IMR-90 (cell line): ENCODE measurements around the gene ANKRD33B. TPM values are rescaled to one million over a fixed set of nuclear protein-coding genes. Genes with fewer than 3 reads are reported as not detected.

Experiments
- ATAC-seq: fragments of 200-7000 bp; cut with Tn5 transposase; 2 replicates; pipeline ENCODE4 v1.9.1; 2020; ENCODE audit warnings: low read depth, mild to moderate bottlenecking, moderate library complexity
- Bru-seq: library from RNA; stranded (reverse); fragments of 400-500 nt; gene quantifications from one replicate; lab custom pipeline; 2021; lab: Mats Ljungman, UMichigan
- BruChase-seq, 2 experiments: library from RNA; stranded (reverse); fragments of 400-500 nt; gene quantifications; one replicate each; lab custom pipeline; 2021; lab: Mats Ljungman, UMichigan
- BruUV-seq: library from RNA; stranded (reverse); fragments of 400-500 nt; replicated peaks from 2 replicates; lab custom pipeline; 2021; lab: Mats Ljungman, UMichigan
- CTCF ChIA-PET: fragments of 300-600 bp; formaldehyde crosslinking; extraction: SDS; loops from one replicate; lab custom pipeline; 2021; ENCODE audit warnings: antibody characterized with exemption; lab: Yijun Ruan, JAX
- POLR2A ChIA-PET: fragments of 300-600 bp; sonication (Branson Sonifier 250); formaldehyde crosslinking; loops from one replicate; lab custom pipeline; 2022; ENCODE audit warnings: antibody characterized with exemption; ENCODE audit not compliant: unreplicated experiment; lab: Charles Lee
- DNase-seq: peaks from one replicate; pipeline ENCODE4 v3.0.0; 2013
- H2AFZ ChIP-seq: replicated peaks from 2 replicates; pipeline ENCODE3; 2013; ENCODE audit warnings: low read length, mild to moderate bottlenecking; ENCODE audit not compliant: poor library complexity
- H2AK5ac ChIP-seq: 2 replicates; pipeline ENCODE4 v1.6.1; 2013; ENCODE audit warnings: low read depth, low read length, inconsistent platforms
- H2AK9ac ChIP-seq: replicated peaks from 2 replicates; pipeline ENCODE3; 2013; ENCODE audit warnings: mild to moderate bottlenecking, low read depth, low read length, moderate library complexity; ENCODE audit not compliant: poor library complexity
- H2BK120ac ChIP-seq: 2 replicates; pipeline ENCODE4 v1.6.1; 2013; ENCODE audit warnings: low read depth, low read length, inconsistent platforms
- H2BK15ac ChIP-seq: 3 replicates; pipeline ENCODE4 v1.6.1; 2013; ENCODE audit warnings: low read depth, low read length, inconsistent platforms
- H2BK20ac ChIP-seq: 2 replicates; pipeline ENCODE4 v1.6.1; 2013; ENCODE audit warnings: low read depth, mild to moderate bottlenecking, inconsistent platforms, low read length, moderate library complexity
- H2BK5ac ChIP-seq: 2 replicates; pipeline ENCODE4 v1.6.1; 2013; ENCODE audit warnings: mild to moderate bottlenecking, low read depth, low read length, inconsistent platforms; ENCODE audit not compliant: poor library complexity, severe bottlenecking
- H3K14ac ChIP-seq: replicated peaks from 2 replicates; pipeline ENCODE4 v1.6.1; 2013; ENCODE audit warnings: low read depth, low read length, inconsistent platforms
- H3K18ac ChIP-seq: 2 replicates; pipeline ENCODE4 v1.6.1; 2013; ENCODE audit warnings: low read depth, low read length, control low read depth
- H3K23ac ChIP-seq: 2 replicates; pipeline ENCODE4 v1.6.1; 2013; ENCODE audit warnings: low read depth, low read length, inconsistent platforms
- H3K27ac ChIP-seq: 2 replicates; pipeline ENCODE4 v1.5.1; 2013; ENCODE audit warnings: mild to moderate bottlenecking, control low read depth, low read length; ENCODE audit not compliant: insufficient read depth
- H3K27me3 ChIP-seq: 2 replicates; pipeline ENCODE4 v1.6.1; 2013; ENCODE audit warnings: low read length; ENCODE audit not compliant: control insufficient read depth, insufficient read depth
- H3K36me3 ChIP-seq: 2 replicates; pipeline ENCODE4 v1.6.1; 2013; ENCODE audit warnings: low read length, mixed read lengths; ENCODE audit not compliant: control insufficient read depth, insufficient read depth
- H3K4ac ChIP-seq: 2 replicates; pipeline ENCODE4 v1.6.1; 2013; ENCODE audit warnings: low read depth, low read length, inconsistent platforms
- H3K4me1 ChIP-seq: 2 replicates; pipeline ENCODE4 v1.6.1; 2013; ENCODE audit warnings: low read length, mixed read lengths; ENCODE audit not compliant: control insufficient read depth, insufficient read depth
- H3K4me2 ChIP-seq: 2 replicates; pipeline ENCODE4 v1.6.1; 2013; ENCODE audit warnings: low read depth, mild to moderate bottlenecking, control low read depth, low read length, moderate library complexity
- H3K4me3 ChIP-seq: 2 replicates; pipeline ENCODE4 v1.5.1; 2013; ENCODE audit warnings: low read depth, mild to moderate bottlenecking, control low read depth, low read length, moderate library complexity; ENCODE audit not compliant: insufficient read depth
- H3K56ac ChIP-seq: 2 replicates; pipeline ENCODE4 v1.6.1; 2013; ENCODE audit warnings: low read length, inconsistent platforms; ENCODE audit not compliant: insufficient read depth; ENCODE audit errors: extremely low read depth
- H3K79me1 ChIP-seq, 2 experiments: 2 replicates each; pipeline ENCODE4 v1.6.1; 2013; ENCODE audit warnings: low read length in 2 of 2, inconsistent platforms in 1 of 2, low read depth in 1 of 2
- H3K9ac ChIP-seq: 2 replicates; pipeline ENCODE4 v1.6.1; 2013; ENCODE audit warnings: low read depth, low read length, control low read depth
- H3K9me1 ChIP-seq: 2 replicates; pipeline ENCODE4 v1.6.1; 2013; ENCODE audit warnings: low read length, inconsistent platforms; ENCODE audit not compliant: insufficient read depth
- H3K9me3 ChIP-seq: 2 replicates; pipeline ENCODE4 v1.6.1; 2013; ENCODE audit warnings: low read length; ENCODE audit not compliant: control insufficient read depth, insufficient read depth
- H4K20me1 ChIP-seq: 2 replicates; pipeline ENCODE4 v1.6.1; 2013; ENCODE audit warnings: low read length, inconsistent platforms; ENCODE audit not compliant: insufficient read depth
- H4K5ac ChIP-seq: 2 replicates; pipeline ENCODE4 v1.6.1; 2013; ENCODE audit warnings: mild to moderate bottlenecking, low read depth, low read length, control low read depth
- H4K8ac ChIP-seq, 2 experiments: 2 replicates each; pipeline ENCODE4 v1.6.1; 2013; ENCODE audit warnings: low read depth in 2 of 2, low read length in 2 of 2, control low read depth in 1 of 2, inconsistent platforms in 1 of 2
- H4K91ac ChIP-seq: 2 replicates; pipeline ENCODE4 v1.6.1; 2013; ENCODE audit warnings: low read depth, low read length, inconsistent platforms; ENCODE audit not compliant: insufficient read depth
- CEBPB ChIP-seq: IDR thresholded peaks from 2 replicates; pipeline ENCODE4 v1.6.1; 2012; ENCODE audit warnings: low read depth, low read length, improper control_type of control experiment
- CHD1 ChIP-seq: IDR thresholded peaks from 2 replicates; pipeline ENCODE4 v1.6.1; 2012; ENCODE audit warnings: low read depth, low read length, improper control_type of control experiment
- ELK1 ChIP-seq: fragments of 150-350 bp; IDR thresholded peaks from 2 replicates; pipeline ENCODE4 v1.6.1; 2016; ENCODE audit warnings: low read depth, mild to moderate bottlenecking, low read length, moderate library complexity, borderline replicate concordance
- FOS ChIP-seq: fragments of 150-350 bp; IDR thresholded peaks from 2 replicates; pipeline ENCODE4 v1.6.1; 2016; ENCODE audit warnings: low read depth, low read length
- MAZ ChIP-seq: IDR thresholded peaks from 2 replicates; pipeline ENCODE4 v1.6.1; 2012; ENCODE audit warnings: low read depth, mild to moderate bottlenecking, low read length, improper control_type of control experiment, moderate library complexity, borderline replicate concordance
- MXI1 ChIP-seq: IDR thresholded peaks from 2 replicates; pipeline ENCODE4 v1.6.1; 2012; ENCODE audit warnings: low read depth, mild to moderate bottlenecking, low read length, moderate library complexity, borderline replicate concordance
- NFE2L2 ChIP-seq: fragments of 150-350 bp; IDR thresholded peaks from 2 replicates; pipeline ENCODE4 v1.6.1; 2016; ENCODE audit warnings: low read depth, mild to moderate bottlenecking, low read length
- POLR2A ChIP-seq: IDR thresholded peaks from 2 replicates; pipeline ENCODE4 v1.6.1; 2012; ENCODE audit warnings: mild to moderate bottlenecking, low read depth, low read length
- RAD21 ChIP-seq: IDR thresholded peaks from 2 replicates; pipeline ENCODE4 v1.6.1; 2012; ENCODE audit warnings: low read length, improper control_type of control experiment
- RCOR1 ChIP-seq: IDR thresholded peaks from 2 replicates; pipeline ENCODE4 v1.6.1; 2012; ENCODE audit warnings: mild to moderate bottlenecking, low read length, improper control_type of control experiment; ENCODE audit not compliant: insufficient replicate concordance
- RFX5 ChIP-seq: IDR thresholded peaks from 2 replicates; pipeline ENCODE4 v1.8.0; 2012; ENCODE audit warnings: low read depth, mild to moderate bottlenecking, low read length, moderate library complexity
- SMC3 ChIP-seq: fragments of 150-350 bp; IDR thresholded peaks from 2 replicates; pipeline ENCODE4 v1.6.1; 2016; ENCODE audit warnings: low read depth, mild to moderate bottlenecking, antibody characterized with exemption, low read length, moderate library complexity
- USF2 ChIP-seq: fragments of 150-350 bp; IDR thresholded peaks from 2 replicates; pipeline ENCODE4 v1.6.1; 2017; ENCODE audit warnings: mild to moderate bottlenecking, antibody characterized with exemption, low read length, low read depth
- WGBS, 2 experiments: methylation state at CpG; one replicate each; pipeline versions ENCODE4 v1.1.5 to v1.1.7; 2013; ENCODE audit warnings: missing lambda C conversion rate in 2 of 2; ENCODE audit not compliant: insufficient read length in 1 of 2; ENCODE audit errors: extremely low coverage in 2 of 2; 5-methylcytosine and 5-hydroxymethylcytosine counted together
- dilution Hi-C: fragments of 300-500 bp; cut with HindIII; formaldehyde crosslinking; loops from one replicate; pipeline ENCODE4 v1.14.3; 2018; ENCODE audit warnings: low sequenced_read_pairs; ENCODE audit not compliant: unreplicated experiment
- in situ Hi-C: fragments of 300-500 bp; cut with MboI; formaldehyde crosslinking; loops from 3 replicates; pipeline ENCODE4 v1.14.3; 2019; ENCODE audit warnings: low sequenced_read_pairs, inconsistent platforms, mixed read lengths
- intact Hi-C: fragments of 100-400 bp; cut with micrococcal nuclease; formaldehyde crosslinking; loops from 2 replicates; pipeline ENCODE4 v1.10.0; 2022
- long read RNA-seq: library from polyadenylated mRNA; unstranded; transcript quantifications from one replicate; pipeline ENCODE4 v2.0.0, GENCODE V29; 2021; ENCODE audit not compliant: unreplicated experiment
- polyA plus RNA-seq, 3 experiments: library from polyadenylated mRNA; depleted of rRNA; stranded (reverse); fragments of >200 nt; gene quantifications; 2 replicates each; pipeline ENCODE4 v1.2.3, GENCODE V29; 2012; ENCODE audit warnings: low replicate concordance in 1 of 3
- total RNA-seq: library from RNA; depleted of rRNA; stranded (reverse); fragments of >200 nt; gene quantifications from 2 replicates; pipeline ENCODE4 v1.2.3, GENCODE V29; 2012; rRNA removed

ANKRD33B gene
- total RNA-seq, result 2.5 and 2.8 TPM in 2 replicates
- 3.3 and 3.8 TPM in 2 replicates for polyA plus RNA-seq (2012; rRNA removed)
- polyA plus RNA-seq (2012; cell fraction: cytosol; rRNA removed), result 2.2 and 3.2 TPM in 2 replicates
- 13.5 and 13.8 TPM in 2 replicates for polyA plus RNA-seq (2012; cell fraction: nucleus; rRNA removed; ENCODE audit: low replicate concordance)
- percentile 92 among the genes with signal in this experiment for Bru-seq, nascent RNA
- percentile 92 among the genes with signal in this experiment for BruChase-seq, experiment 1, labeled RNA remaining after a 6-hour chase
- BruChase-seq, experiment 2, labeled RNA remaining after a 2-hour chase, result percentile 88 among the genes with signal in this experiment
- long read RNA-seq, full-length matches to known transcripts, result 3 of 22 reads
- long read RNA-seq, partial matches to known transcripts, result 2 of 22 reads
- long read RNA-seq, other reads (novel, unspliced or antisense), result 17 of 22 reads

- peak within 1 kb of the TSS; percentile 70 for H3K14ac ChIP-seq
- H2BK5ac ChIP-seq, result peak within 1 kb of the TSS; percentile 77
- H3K4me3 ChIP-seq, result peak within 1 kb of the TSS; percentile 99
- peak within 1 kb of the TSS; percentile 76 for H4K91ac ChIP-seq
- in situ Hi-C loops, result loop anchor here (25.0 kb wide), 1 partner anchor 102 kb away; no protein-coding TSS in a partner anchor
- peak within 1 kb of the TSS; percentile 90 for H2AFZ ChIP-seq
- ATAC-seq, result peak; percentile 80
- H3K36me3 ChIP-seq, result no peaks in the 10 kb centered on the region
- peak within 1 kb of the TSS; percentile 95 for H3K23ac ChIP-seq
- intact Hi-C loops, result loop anchor here (1.0 kb wide), 2 partner anchors 64 to 110 kb away; no protein-coding TSS in a partner anchor
- H3K4ac ChIP-seq, result peak within 1 kb of the TSS; percentile 82
- peak within 1 kb of the TSS; percentile 84 for H2BK120ac ChIP-seq
- peak within 1 kb of the TSS; percentile 86 for H3K27ac ChIP-seq
- no peaks in the 10 kb centered on the region for H3K9me3 ChIP-seq
- peak within 1 kb of the TSS; percentile 28 to 65; a peak in 1 of 4 replicates for H4K8ac ChIP-seq
- peaks cover 40% of the 10 kb centered on the region; the same call in 1 of the 2 replicates for H4K20me1 ChIP-seq
- peak within 1 kb of the TSS; percentile 86; the same call in 1 of the 2 replicates for H3K18ac ChIP-seq
- no TSS peak for BruUV-seq
- H3K9ac ChIP-seq, result peak within 1 kb of the TSS; percentile 89
- H3K56ac ChIP-seq, result peak within 1 kb of the TSS; percentile 49; the same call in 1 of the 2 replicates
- CTCF ChIA-PET, result no interaction called here
- H3K79me1 ChIP-seq, result peaks cover 16 to 56% of the 10 kb centered on the region in 2 experiments; a peak in 3 of 4 replicates
- H3K9me1 ChIP-seq, result peaks cover 18% of the 10 kb centered on the region
- peak; percentile 63 for DNase-seq
- H2BK20ac ChIP-seq, result peak within 1 kb of the TSS; percentile 10; the same call in 1 of the 2 replicates
- H3K4me2 ChIP-seq, result peak within 1 kb of the TSS; percentile 86
- POLR2A ChIA-PET, result interaction anchor here (1.1 kb wide), 1 partner anchor 13 kb away, joined by 6 read pairs; no protein-coding TSS in a partner anchor
- 0% methylated on average over 77 of the region's 119 CpGs; no CpG with 5 or more reads in 1 of the 2 experiments for WGBS, 2 experiments
- H3K4me1 ChIP-seq, result peaks cover 28% of the 10 kb centered on the region
- peak within 1 kb of the TSS; percentile 44; the same call in 2 of the 3 replicates for H2BK15ac ChIP-seq
- no peaks in the 10 kb centered on the region for H3K27me3 ChIP-seq
- H2AK9ac ChIP-seq, result peak within 1 kb of the TSS; percentile 95
- H2AK5ac ChIP-seq, result peak within 1 kb of the TSS; percentile 80
- dilution Hi-C loops, result no loop called here
- H4K5ac ChIP-seq, result peak within 1 kb of the TSS; percentile 55
- TF ChIP-seq FOS (no peak), SMC3 (no peak), RAD21 (no peak), RCOR1 (no peak), USF2 (no peak), MAZ (no peak), ELK1 (no peak), CHD1 (0 out of 2 replicates have a peak, but pooled peaks have one; percentile 14), RFX5 (no peak), NFE2L2 (no peak), MXI1 (peak; percentile 8; the same call in 1 of the 2 replicates), POLR2A (peak; percentile 80), CEBPB (no peak)
Observed at GRCh38 chr5:10563945-10564837, at the start of gene ANKRD33B. Gene ANKRD33B, plus strand, starts transcription at chr5:10564070. Its CDS starts 398 bp downstream, at chr5:10564468.
